GM18873 (cell line): ENCODE measurements around the gene SYNE2.

Experiments
- ATAC-seq: cut with Tn5 transposase; IDR thresholded peaks from one replicate; pipeline ENCODE4 v1.9.1; 2021; ENCODE audit warnings: mild to moderate bottlenecking, moderate library complexity, moderate number of reproducible peaks; ENCODE audit not compliant: unreplicated experiment, low FRiP score

Gene SYNE2

DNA sequence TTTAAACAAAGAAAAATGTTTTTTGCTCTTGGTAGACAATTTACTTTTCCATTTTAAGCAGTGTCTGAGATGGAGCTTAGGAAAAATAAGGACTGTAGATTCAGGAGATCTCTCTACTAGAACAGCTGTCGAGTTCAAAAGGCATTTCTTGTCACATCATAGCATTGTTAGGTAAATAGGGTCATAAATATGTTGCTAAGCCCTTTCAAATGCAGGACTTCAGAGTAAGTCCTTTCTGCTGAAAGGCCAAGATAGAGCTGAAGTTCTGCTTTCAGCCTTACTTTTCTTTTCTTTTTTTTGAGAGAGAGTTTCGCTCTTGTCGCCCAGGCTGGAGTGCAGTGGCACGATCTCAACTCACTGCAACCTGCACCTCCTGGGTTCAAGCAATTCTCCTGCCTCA, 98.2 kb downstream of the SYNE2 start:
- ATAC-seq: no peak

GRCh38 chr14:63951429-63951828, 98.6 kb downstream of the SYNE2 start:
- no peak for ATAC-seq

DNA sequence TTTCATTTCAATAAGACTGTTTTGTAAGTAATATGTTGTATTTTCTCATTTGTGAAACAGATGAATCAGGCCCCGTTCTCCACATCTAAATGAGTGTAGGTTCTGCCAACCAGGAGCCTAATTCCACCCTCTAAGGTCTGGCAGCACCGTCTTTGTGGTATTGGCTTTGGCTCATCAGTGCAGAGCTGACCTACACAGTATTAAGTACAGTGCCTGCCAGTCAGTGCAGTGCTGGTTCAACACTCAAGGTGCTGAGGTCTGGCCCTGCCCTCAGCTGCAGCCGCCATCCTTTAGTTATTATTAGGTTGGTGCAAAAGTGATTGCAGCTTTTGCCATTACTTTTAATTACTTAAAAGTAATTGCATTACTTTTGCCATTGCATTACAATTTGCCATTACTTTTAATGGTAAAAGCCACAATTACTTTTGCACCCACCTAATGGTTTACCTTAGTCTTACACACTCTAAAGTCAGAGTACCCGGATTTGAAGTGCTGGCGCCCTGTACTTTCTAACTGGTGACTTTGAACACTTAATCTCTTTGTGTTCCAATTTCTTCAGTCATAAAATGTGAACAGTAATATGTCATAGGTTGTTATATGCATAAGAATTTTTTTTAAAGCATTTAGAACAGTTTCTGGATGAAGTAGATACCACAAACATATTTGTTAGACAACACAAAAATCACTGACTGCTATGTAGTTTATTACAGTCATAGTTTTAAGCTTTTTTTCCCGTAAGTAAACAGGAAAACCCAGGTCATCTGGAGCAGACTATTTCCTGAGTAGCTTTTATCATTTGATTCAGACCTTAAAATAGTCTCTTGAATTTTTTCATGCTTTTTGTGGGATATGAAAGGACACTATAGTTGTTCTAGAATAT, 99.5 kb downstream of the SYNE2 start:
- ATAC-seq: no peak

- no peak for ATAC-seq
Measured at GRCh38 chr14:63952933-63953437, 100.2 kb downstream of the SYNE2 start.

DNA sequence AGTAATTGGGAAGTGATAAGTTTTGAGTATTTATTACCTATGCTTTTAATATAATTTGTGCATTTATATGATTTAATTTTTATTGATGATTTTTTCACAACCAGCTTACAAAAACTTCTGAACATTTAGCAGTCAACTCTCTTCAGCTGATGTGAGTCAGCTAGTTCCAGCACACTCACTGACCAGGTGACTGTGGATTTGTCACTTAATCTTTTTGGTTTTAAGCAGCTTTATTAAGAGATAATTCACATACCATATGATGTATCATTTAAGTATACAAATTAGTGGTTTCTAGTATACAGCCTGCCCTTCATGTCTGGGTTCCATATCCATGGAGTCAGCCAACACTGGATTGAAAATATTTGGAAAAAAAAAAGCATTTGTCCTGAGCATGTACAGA, 103.5 kb downstream of the SYNE2 start:
- ATAC-seq: no peak

DNA sequence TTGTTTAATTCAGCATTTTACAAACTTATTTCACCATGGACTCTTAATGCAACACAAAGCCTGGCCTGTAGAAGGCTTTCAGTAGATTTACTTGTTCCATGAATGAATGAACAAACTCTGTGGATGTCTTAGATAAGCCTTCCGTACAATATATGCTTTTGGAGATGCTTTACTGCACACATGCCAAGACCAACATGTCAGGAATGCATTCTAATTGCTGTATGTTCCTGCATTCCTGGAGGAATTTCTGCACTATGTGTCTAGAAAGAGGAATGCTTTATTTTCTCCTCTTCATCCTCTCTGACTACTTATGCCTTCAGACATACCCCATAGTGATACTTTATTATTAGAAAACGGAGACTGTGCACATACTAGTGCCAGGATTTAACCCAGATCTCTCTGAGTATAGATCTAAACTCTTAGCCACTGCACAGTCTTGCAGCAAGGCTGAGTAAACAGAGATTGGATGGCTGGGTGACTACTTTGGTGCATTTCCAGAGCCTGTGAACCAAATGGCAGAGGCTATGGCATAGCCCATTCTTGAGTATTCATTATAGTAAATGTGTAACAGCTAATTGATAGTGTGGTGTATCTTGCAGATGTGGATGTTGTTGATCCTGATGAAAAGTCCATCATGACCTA, 108.2 kb downstream of the SYNE2 start:
- ATAC-seq: no peak

DNA sequence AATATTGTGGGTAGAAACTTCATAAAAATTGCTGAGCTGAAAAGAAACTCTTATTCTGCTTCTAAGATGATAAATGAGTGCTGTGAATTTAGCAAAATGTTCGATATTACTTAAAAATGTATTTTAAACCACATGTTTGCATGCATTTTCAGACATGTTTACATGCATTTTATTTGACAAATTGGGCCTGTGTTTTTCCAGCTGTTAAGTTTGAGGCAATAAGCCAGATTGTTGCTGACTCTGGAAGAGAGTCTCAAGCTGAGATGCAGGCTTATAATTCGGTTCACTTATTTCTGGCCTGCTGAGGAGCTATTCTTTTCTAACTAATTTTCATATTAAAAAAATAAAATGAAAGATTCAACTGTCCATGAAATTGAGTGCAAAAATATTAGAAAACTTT, 110.1 kb downstream of the SYNE2 start:
- no peak for ATAC-seq

DNA sequence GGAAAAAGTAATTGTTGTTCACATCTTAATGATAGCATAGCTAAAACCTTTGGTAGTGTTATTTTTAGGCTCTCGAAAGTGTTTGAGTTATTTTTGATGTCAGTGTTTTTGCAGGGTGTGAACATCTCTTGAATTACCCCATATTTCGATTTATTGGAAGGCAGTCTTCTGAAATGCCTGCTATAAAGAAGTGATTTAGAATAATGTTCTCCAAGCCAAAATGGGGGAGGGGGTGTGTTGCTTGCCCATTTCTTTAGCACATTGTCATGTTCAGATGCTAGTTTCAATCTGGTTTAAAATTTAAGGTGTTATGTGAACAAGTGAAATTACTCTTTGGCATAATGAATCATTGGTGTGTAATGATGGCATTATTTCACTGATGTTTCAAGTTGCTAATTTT, 110.6 kb downstream of the SYNE2 start:
- no peak for ATAC-seq

- no peak for ATAC-seq
Measured at GRCh38 chr14:63964113-63964512, 111.3 kb downstream of the SYNE2 start.

- ATAC-seq: no peak
Measured at GRCh38 chr14:63966407-63966806, 113.6 kb downstream of the SYNE2 start.

DNA sequence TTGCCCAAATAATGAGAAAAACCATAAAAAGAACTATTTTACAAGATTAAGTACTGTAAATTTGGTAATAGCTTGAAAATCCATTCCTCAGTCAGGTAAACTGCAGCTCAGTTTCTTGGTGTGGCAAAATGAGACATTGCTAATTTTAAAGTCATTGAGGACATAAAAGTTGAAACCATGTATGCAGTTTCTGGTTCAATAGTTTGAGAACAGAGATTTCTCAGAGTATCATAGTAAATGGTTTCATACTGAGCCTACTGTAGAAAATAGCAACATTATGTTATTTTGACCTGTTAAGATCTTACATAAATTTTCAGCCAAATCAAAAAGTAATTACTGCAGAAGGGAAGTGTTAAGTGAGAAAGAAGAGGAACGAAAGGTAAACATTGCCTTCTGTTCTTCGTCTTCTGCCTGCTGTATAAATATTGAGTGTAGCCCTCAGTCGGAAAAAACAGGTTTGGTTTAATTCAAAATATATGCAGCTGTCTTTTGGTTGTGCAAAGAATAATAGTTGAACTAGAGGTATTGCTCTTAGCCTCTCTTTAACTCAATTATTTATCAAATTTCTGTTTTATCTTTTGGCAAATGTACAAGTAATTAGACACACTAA, 119.6 kb downstream of the SYNE2 start:
- no peak for ATAC-seq

DNA sequence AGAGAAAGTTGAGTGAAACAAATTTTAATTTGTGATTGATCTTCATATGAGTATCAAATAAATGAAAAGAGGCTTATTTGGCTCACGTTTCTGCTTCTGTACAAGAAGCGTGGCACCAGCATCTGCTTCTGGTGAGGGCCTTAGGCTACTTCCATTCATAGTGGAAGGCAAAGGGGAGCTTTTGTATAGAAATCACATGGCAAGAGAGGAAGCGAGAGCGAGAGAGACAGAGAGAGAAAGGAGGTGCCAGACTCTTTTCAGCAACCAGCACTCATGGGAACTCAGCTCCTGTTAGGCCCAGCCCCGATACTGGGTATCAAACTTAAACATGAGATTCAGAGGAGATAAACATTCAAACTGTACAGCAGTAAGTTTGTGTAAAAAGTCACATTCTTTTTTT, 121.4 kb downstream of the SYNE2 start:
- ATAC-seq: no peak

- no peak for ATAC-seq
Measured at GRCh38 chr14:63981569-63981968, 128.8 kb downstream of the SYNE2 start.

GRCh38 chr14:63982156-63982555, 129.4 kb downstream of the SYNE2 start:
- ATAC-seq: no peak

DNA sequence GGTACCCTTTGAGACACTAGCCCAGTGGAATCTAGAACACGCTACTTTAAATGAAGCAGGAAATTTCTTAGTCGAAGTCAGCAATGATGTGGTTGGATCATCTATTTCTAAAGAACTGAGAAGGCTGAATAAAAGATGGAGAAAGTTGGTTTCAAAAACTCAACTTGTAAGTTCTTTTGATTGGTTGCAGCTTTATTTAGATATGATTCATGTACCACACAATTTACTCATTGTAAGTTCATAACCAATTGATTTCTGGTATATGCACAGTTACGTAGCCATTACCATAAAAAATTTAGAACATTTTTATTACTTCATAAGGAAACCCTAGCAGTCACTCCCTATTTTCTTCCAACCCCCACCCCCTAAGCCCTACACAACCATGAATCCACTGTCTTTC, 129.8 kb downstream of the SYNE2 start:
- no peak for ATAC-seq

GRCh38 chr14:63986789-63987533, 134.2 kb downstream of the SYNE2 start:
- no peak for ATAC-seq

- no peak for ATAC-seq
Measured at GRCh38 chr14:63988579-63988978, 135.8 kb downstream of the SYNE2 start.

- no peak for ATAC-seq
Measured at GRCh38 chr14:63991833-63992232, 139.0 kb downstream of the SYNE2 start.

DNA sequence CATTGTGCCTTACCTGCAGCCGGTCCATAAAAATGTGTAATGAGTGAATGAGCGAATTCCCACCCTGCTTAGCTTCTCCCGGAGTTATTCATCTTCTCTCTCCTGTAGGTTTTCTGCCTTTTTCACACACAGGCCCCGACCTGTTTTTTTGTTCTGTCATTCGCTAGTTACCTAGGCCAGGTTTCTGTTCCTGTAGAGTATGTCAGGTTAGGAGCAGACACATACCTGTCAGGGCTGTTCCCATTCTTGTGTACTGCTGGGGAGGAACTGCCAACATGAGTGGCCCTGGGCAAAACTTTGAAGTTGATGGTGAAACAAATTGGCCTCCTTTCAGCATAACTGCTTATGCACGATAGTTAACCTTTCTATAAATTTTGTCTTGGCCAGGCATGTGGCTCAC, 140.1 kb downstream of the SYNE2 start:
- no peak for ATAC-seq

DNA sequence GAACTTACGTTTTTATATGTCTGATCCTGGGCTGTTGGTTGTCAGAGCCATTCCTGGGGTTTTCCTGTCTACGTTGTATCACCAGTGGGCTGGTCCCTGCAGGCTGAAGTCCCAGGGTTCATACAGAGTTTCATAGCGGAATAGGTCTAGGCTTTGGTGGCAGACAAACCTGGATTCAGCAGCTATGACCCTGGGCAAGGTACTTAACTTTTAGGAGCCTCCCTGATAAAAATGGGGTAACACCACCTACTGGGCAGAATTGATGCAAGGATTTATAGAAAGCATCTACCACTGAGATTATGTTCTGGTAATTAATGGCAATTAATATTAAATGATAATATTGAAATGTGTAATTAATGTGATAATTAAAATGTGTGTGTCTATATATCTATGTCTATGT, 141.2 kb downstream of the SYNE2 start:
- ATAC-seq: no peak

GRCh38 chr14:63995285-63995684, 142.5 kb downstream of the SYNE2 start:
- ATAC-seq: no peak
